GM19372 (cell line): ENCODE results near the gene BSG.
A peak's percentile ranks its signal among the peaks of the same experiment; 100 is the strongest.
"Not testable (repeated sequence)": the region's sequence is repeated elsewhere in the genome, so short reads cannot be mapped to it uniquely, and the experiment has no call there.

ENCODE experiments used
- ATAC-seq: cut with Tn5 transposase; IDR thresholded peaks from one replicate; pipeline ENCODE4 v1.9.1; 2021; ENCODE audit warnings: mild to moderate bottlenecking, low read depth, moderate library complexity; ENCODE audit not compliant: unreplicated experiment

The BSG gene

GRCh38 chr19:617551-618246 lies 45.3 kb downstream of the BSG start:
- ATAC-seq = no peak

GRCh38 chr19:618247-618619 lies 45.8 kb downstream of the BSG start:
- ATAC-seq = no peak

- no peak for ATAC-seq
Measured at GRCh38 chr19:618674-619285, 46.4 kb downstream of the BSG start.

- ATAC-seq = no peak
Measured at GRCh38 chr19:619286-620002, 47.0 kb downstream of the BSG start.

- no peak for ATAC-seq
Measured at GRCh38 chr19:620166-620862, 47.9 kb downstream of the BSG start.

GRCh38 chr19:621191-621590 lies 48.8 kb downstream of the BSG start:
- not testable (repeated sequence) for ATAC-seq

GRCh38 chr19:621819-622218 lies 49.4 kb downstream of the BSG start:
- ATAC-seq = no peak

GRCh38 chr19:622666-623065 lies 50.3 kb downstream of the BSG start:
- ATAC-seq = no peak

GRCh38 chr19:623175-623916 lies 51.0 kb downstream of the BSG start:
- no peak for ATAC-seq

GRCh38 chr19:623974-624373 lies 51.6 kb downstream of the BSG start:
- no peak for ATAC-seq

GRCh38 chr19:624433-625109 lies 52.2 kb downstream of the BSG start:
- no peak for ATAC-seq

- ATAC-seq = no peak
Measured at GRCh38 chr19:625257-625656, 52.9 kb downstream of the BSG start.

GRCh38 chr19:626566-626965 lies 54.2 kb downstream of the BSG start:
- not testable (repeated sequence) for ATAC-seq

- ATAC-seq = no peak
Measured at GRCh38 chr19:628168-628567, 55.8 kb downstream of the BSG start.

GRCh38 chr19:629515-629914 lies 57.1 kb downstream of the BSG start:
- ATAC-seq = not testable (repeated sequence)

- no peak for ATAC-seq
Measured at GRCh38 chr19:629961-630714, 57.7 kb downstream of the BSG start.

- ATAC-seq = peak; percentile 25
Measured at GRCh38 chr19:632579-633067, 60.2 kb downstream of the BSG start.
